Forelimb muscle (tissue), 1 donor: ENCODE data around the gene TMEFF2. TPM values are rescaled to one million over a fixed set of nuclear protein-coding genes. Genes with fewer than 3 reads are reported as not detected.
"Not testable (repeated sequence)": the region's sequence is repeated elsewhere in the genome, so short reads cannot be mapped to it uniquely, and the experiment has no call there.

ENCODE experiments used
- DNase-seq: peaks from one replicate; pipeline ENCODE4 v3.0.0-alpha.2; 2013; ENCODE audit warnings: low read depth
- polyA plus RNA-seq: library from polyadenylated mRNA; unstranded; fragments of 120-200 nt; gene quantifications from one replicate; pipeline ENCODE4 v1.2.1, GENCODE V29; 2013; ENCODE audit not compliant: insufficient read length

The TMEFF2 gene
- polyA plus RNA-seq, 1 donor: 22.9 TPM

DNA sequence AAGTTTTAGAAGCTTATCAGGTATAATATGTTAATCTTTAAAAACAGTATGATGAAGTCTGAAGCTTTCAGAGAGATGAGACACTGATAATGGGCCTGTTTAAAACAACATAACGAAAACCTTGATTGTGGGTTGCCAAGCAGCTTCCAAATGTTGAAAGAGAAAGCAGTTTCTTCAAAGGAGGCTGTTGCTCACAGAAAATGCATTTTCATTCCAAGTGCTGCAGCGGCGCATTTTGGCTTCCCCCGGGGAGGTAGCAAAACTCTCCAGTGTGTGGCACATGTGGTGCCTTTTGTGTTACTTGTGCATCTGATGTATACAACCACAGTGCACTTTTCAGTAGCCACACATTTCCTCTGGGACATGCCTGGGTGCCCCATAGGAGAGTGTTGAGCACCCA is 66.1 kb downstream of the TMEFF2 start:
- DNase-seq: no peak

DNA sequence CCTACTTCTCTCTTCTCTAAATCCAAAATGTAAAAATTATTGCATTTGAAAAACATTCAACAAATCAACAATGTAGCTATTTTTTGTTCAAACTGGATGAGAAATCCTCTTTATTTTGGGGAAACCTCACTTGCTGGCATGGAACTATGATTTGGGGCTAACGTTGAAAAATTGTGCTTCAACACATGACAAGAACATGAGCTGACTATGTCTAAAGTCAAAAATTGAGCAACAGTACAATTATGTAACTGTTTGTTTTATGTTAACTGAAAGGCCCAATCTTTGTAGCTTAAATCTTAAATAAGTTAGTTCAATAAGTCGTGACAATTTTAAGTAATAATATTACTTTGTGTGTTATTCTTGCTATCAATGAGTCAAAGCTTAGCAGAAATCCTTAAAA is 67.3 kb downstream of the TMEFF2 start:
- no peak for DNase-seq

DNA sequence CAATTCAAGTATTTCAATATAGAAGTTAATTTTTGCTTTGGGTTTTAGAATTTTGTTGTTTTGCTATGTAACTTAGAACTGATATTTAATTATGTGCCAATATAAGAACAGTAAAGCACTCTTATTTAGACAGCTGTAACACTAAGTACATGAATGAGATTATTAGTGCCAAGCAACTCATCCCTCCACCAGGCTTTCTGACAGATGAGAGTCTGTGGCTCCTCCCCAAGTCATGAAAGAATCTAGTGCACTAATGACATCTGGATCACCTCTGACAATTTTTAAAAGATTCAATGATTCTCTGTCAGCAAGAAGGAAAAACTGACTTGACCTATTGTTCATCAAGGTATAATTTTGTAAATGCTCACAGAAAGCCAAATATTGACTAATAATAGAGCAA is 67.8 kb downstream of the TMEFF2 start:
- DNase-seq: no peak

DNA sequence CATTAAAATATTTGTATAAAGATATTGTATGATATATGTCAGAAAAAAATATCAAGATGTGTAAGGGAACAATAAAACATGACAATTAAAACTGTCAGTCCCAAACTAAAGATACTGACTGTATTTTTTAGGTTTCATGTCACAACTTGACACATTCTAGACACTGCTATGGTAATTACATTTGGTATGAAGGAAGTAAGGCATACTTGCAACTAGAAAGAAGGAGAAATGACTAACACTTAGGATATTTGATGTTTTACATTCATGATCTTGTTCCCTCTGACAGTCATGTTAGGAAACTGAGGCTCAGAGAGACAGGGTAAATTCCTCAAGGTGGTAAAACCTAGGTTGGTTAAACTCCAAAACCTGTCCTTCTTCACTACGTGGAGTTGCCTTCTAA is 68.3 kb downstream of the TMEFF2 start:
- DNase-seq: no peak

DNA sequence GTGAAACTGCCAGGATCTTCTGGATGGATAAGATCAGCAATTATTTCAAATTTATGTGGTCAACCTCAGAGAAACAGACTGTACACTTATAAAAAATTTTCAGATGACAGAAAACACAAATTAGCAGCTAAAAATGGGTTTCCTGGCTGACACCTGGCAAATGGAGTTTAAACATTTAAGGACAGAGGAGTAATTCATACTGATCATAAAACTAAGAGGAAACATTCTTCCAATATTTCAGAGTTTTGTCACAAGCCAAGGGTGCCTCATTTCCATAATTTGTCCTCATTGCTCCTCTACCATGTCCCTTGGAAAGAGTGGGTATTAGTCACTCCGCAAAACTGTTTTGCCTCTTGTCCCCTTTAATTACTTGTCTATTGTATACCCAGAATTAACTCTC is 70.2 kb downstream of the TMEFF2 start:
- no peak for DNase-seq

DNA sequence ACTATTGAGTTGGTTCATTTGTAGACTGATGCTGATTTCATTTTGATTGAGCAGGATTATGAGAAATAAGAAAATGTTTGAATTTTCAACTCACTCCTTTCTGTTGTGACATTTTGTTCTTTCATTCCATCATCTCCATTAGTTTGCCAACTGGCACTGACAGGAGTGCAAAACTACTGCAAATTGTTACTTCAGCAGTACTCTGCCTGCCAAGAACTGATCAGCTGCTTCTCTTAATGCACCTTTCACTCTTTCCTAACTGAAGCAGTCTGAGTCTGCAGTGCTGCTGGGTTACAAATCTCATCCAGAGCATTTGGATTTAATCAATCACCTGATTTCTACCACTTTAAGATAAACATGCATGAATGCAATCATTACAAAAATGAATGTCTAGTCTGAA is 70.9 kb downstream of the TMEFF2 start:
- DNase-seq: peak; percentile 70

DNA sequence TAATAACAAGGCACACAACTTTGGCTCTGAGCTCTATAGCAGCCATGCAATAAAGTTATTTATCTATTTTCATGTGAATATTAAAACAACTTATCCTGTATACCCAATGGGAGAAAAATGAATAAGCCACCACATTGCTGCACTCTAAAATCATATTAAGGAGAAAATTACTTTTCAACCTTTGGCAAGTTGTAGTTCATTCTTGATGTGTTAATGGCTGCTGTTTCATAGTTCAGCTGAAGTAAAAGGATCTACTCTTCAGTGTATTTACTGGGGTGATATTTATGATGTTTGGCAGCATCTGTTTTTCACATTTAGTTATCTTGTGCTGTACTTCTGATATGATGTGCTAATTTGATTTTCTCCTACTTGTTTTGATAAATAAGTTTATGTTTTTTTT is 71.8 kb downstream of the TMEFF2 start:
- DNase-seq: no peak

DNA sequence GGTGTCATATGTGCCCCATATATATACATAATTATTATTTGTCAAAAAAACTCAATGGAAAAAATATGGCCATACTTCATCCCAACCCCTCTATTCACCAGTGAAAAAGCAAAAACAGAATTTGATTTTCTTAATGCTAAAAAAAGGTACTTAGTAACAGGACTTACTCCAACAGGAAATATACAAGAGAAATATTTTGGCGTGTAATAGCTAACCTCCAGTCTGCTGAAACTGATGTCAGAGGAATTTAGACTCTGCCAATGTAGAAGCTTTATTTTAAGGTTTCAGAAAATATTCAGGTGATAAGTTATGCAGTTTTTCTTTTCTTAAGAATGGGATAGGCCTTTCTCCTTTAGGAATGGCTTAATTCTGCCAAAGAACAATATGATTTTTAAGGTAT is 72.6 kb downstream of the TMEFF2 start:
- no peak for DNase-seq

DNA sequence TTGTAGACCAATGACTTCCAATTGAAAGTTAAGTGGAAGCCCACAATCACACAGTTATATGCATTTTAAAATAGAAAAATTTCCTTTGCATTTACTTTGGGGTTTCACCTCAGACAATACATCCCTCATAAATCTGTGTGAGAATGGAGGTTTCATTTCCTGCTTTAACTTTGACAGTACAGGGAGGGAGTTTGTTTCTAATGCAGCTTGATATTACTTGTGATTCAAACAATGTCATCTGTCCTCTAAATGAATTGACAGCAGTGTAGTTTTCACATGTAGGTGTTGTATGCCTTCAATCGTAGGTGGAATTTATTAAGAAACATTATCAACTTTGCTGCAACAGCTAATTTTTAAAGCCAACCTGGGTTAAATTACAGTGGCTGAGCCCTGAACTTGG is 75.2 kb downstream of the TMEFF2 start:
- no peak for DNase-seq

DNA sequence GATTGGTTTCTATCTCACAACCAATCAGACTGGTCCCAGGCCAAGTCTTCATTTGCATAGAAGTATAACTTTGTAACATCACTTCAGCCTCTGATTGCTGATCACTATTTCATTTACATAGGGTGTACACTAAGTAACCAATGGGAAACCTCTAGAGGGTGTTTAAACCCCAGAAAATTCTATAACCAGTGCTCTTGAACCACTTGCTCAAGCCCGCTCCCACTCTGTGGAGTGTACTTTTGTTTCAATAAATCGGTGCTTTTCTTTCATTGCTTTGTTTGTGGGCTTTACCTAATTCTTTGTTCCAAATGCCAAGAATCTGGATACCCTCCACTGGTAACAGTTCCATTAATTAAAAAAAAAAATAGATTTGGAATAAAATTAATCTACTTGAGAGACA is 77.0 kb downstream of the TMEFF2 start:
- DNase-seq: no peak

DNA sequence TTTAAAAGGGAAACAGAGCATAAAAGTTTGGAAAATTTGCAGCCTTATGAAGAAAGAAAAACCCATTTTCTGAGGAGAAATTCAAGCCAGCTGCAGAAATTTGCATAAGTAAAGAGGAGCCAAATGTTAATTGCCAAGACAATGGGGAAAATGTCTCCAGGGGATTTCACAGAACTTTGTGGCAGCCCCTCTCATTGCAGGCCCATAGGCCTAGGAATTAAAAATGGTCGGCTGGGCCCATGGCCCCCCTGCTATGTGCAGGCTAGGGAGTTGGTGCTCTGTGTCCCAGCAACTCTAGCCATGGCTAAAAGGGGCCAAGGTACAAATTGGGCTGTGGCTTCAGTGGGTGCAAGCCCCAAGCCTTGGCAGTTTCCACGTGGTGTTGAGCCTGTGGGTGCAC is 83.2 kb downstream of the TMEFF2 start:
- DNase-seq: not testable (repeated sequence)

DNA sequence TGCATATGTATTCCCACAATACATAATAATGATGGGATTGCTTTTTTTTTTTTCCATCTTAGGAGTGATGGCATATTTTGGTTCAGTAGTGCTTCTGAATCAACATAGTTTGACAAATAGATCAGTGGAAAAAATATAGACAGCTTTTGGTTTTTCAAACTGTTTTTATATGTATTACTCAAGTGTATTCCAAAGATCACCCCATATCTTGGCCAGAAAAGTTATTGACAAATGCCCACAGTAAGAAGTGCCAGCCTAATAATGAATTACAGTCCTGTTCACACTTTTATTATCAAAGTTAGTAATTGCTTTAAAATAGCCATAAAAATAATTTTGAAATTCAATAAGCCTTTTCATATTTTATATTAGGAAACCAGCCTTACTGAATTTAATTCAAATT is 95.0 kb downstream of the TMEFF2 start:
- DNase-seq: no peak

DNA sequence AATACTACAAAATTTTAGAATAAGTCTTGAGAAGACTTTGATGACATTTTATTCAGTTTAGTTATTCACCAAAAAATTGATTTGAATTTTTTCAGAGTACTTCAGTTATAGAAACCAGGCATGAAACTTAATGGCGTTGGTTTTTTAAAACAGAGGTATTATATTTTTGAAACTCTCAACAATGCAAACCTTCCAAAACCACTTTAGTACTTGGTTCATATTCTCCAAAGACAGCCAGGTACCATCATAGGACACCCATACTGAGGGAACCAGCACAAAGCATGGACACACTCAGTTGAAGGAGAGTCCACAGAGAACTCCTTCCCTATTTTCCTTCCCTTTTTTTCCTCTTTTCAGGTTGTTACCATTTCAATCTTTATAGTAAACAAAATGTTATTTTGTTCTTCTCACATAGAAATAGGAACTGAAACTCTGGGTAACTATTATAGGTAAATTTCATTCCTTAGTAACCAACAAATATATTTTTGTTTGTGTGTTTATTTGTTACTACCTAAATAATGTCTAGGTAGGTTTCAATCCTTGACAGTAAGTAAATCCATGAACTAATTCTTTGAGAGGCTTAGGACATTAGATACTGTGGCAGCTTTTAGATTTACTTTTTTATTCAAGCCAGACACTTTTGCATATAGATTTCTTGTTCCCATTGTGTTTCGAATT is 95.8 kb downstream of the TMEFF2 start:
- no peak for DNase-seq

DNA sequence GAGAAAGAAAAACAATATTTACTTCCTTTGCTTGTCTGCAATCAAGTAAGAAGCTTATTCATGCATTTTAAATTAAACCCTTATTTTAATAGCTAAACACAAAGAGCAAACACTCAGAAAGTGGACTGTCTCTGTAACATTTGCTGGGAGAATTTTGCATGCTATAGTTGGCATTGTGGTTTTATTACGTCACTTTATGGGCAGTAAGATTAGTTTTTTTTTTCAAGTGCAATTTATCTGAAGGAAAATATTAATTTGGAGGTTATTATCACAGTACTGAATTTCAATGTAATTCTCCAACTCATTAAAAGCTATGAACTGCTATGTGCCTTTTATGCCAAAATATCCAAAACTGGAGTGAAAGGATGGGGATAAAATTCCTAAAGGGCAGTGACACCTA is 103.3 kb downstream of the TMEFF2 start:
- DNase-seq: no peak

DNA sequence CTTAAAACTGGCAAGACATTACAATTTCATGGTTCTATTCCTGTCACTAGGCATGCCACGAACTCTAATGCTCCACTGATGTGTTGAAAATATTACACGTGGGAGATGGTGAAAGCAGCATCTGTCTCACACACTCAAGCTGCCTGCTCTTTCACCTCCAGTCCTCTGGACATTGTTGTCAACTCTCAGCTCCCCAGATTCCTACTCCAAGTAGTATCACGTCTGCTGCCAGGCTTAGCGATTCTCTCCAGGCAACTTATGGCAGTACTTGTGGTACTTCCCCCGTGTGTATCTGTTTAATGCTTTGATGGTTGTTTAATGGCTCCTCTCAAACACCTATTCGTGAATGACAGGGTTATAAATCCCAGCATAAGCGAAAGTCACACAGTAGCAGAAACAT is 103.8 kb downstream of the TMEFF2 start:
- DNase-seq: no peak

DNA sequence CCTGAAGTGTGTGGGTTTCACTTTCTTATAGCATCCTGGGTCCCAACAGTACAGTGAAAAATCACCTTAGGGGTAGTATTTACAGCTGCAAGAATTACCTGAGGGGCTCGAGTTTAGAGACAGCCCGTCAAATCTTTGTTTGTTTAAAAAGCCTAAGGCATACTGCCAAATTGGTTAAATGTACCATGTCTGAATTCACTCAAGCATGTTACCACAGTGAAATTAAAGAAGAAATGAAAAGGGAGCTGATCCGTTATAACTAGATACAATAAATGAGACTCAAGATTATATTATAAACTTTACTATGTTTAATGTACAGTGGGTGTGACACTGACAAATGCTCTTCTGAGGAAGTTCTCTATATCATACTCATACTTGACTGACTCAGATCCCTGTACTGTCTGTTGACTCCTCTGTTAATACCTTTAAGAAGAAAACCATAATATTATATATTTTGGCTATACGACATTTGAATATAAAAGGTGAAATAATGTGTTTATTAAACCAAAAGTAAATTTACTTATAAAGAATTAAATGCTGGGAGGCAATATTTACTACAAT is 107.3 kb downstream of the TMEFF2 start:
- no peak for DNase-seq

DNA sequence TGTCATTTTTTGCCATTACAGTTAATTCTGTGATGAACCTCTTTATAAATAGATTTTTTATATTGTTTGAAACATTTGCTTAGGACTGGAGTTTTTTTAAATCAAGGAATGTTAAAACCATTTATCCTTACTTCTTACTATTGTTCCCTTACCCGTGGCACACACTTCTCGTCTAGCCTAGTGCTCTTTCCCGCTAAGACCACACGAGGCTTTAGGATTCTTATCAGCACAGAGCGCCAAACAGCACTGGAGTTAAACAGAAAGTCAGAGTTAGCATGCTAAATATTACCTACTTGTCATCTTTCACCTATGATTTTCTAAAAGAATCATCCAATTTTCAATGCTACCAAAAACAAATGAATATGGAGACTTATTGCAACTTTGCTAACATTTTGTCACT is 112.6 kb downstream of the TMEFF2 start:
- DNase-seq: no peak

DNA sequence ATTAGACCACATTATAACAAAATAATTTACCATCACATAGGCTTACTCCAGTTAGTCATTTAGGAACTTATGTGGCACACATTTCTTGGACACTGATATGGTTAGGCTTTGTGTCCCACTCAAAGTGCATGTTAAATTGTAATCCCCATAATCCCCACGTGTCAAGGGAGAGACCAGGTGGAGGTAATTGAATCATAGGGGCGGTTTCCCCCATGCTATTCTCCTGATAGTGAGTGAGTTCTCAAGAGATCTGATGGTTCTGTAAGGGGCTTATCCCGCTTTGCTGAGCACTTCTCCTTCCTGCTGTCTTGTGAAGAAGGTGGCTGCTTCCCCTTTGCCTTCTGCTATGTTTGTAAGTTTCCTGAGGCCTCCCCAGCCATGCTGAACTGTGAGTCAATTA is 114.6 kb downstream of the TMEFF2 start:
- not testable (repeated sequence) for DNase-seq

DNA sequence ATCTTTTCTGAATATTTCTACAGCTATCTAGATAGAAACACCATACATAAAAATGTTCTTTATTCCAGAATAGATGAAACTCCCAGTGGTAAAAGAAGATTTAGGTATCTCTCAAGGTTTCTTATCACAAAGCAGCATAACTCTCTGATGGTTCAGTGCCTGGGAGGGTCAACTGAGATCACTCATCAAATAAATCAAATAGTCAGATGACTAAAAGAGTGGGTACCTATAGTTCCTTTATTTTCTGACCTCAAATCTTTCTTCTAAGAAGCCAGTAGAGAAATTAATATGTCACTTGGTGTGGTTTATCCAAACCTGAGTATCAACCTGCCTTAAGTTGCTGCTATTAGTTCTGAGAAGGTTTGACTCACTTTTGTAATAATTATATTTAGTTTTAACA is 120.9 kb downstream of the TMEFF2 start:
- DNase-seq: no peak

DNA sequence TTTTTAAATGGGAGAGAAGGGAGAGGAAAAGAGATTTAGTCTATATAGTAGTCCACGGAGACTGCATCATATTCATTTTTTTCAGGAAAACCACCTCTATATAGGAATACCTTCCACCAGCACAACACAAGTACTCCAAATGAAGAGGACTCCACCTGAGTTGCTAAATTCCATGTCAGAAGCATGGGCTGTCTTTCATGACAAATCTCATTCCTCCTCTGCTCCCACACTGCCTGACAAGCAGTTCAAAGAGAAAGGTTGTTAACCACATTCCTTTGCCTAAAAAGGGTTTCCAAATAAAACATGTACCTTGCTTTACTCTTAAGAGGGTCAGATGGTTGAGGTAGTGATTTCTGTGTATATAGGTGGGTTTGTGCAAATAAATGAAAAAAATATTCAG is 122.0 kb downstream of the TMEFF2 start:
- no peak for DNase-seq

DNA sequence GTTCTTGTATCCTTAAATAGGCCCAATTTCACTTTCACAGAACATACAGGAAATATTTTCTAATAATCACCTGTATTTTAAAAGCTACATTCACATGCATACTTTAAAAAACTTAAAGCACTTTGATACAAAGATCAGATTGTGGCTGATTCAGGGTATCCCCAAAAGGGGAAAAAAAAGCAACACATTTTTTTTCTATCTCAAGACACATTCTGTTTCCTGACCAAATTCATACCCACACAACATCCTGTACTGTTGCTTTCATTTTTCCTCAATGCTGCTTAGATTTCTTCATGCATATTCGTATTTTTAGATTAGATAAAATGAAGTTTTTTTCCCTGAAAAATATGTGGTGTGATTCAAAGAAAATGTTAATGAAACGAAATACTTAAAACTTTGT is 122.5 kb downstream of the TMEFF2 start:
- DNase-seq: no peak

DNA sequence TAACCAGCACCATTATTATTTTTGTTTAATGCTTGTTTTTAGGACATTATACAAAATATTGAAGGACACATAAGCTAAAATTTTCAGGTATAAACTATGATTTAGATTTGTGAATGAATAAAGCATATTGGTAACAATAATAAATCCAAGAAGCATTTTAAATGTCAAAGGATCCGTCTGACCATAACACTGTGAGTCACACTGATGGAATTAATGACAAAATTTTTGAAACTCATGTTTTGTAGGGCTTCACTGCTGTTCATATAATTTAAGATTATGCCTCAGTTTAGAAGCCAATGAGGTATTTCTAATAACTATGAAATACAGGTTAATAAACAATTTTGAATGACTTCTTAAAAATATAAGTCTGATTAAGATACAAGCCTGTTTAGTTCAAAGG is 124.6 kb downstream of the TMEFF2 start:
- no peak for DNase-seq

DNA sequence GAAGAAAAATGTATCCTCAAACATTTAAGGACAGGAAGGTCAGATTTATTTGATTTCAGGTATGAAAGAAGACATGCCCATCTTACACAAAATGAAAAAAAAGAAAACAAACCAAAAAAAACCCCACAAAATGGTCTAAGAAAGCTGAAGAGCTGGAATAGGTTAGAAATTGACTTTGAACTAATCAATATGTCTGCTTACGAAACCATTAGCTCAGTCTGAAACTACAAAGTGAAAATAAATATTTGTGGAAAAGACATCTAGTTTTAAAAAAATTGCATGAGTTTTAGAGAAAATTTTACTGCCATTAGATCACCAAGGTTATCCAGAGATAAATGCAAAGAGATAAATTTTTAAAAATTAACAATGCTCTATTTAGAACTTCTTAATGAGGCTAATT is 125.3 kb downstream of the TMEFF2 start:
- DNase-seq: no peak

DNA sequence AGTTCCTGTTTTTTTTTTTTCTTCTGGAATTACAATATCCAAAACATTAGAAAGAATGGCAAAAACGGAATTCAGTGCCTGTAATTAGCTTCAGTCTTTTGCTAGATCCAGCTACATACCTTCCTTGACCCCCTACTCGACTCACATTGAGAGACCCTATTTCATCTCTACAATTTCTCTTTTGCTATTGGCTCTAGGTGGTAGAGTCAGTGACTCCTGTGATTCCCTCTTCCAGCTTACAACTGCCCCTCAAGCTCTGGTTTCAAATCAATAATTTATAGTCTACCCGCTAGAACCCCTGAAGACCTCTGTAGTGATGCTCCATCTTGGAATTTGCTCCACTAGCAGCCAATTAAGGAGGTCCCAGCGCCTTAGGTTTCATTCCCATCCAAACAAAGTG is 125.8 kb downstream of the TMEFF2 start:
- DNase-seq: no peak
